ENCODE measurements around the gene SEPTIN5.
"Not testable (repeated sequence)": the region's sequence is repeated elsewhere in the genome, so short reads cannot be mapped to it uniquely, and the experiment has no call there.

SEPTIN5 gene

GRCh38 chr22:19720150-19720827 is 6.0 kb downstream of the SEPTIN5 start:
- DNase-seq (ENCODE audit: low read depth in 2 of 2, low spot score in 1 of 2): no peak

- no peak for DNase-seq (ENCODE audit: low read depth in 2 of 2, low spot score in 1 of 2)
These were observed 6.7 kb downstream of the SEPTIN5 start for GRCh38 chr22:19720999-19721329.

- no peak for DNase-seq (ENCODE audit: low read depth in 2 of 2, low spot score in 1 of 2)
These were observed 7.3 kb downstream of the SEPTIN5 start for GRCh38 chr22:19721330-19722177.

DNA sequence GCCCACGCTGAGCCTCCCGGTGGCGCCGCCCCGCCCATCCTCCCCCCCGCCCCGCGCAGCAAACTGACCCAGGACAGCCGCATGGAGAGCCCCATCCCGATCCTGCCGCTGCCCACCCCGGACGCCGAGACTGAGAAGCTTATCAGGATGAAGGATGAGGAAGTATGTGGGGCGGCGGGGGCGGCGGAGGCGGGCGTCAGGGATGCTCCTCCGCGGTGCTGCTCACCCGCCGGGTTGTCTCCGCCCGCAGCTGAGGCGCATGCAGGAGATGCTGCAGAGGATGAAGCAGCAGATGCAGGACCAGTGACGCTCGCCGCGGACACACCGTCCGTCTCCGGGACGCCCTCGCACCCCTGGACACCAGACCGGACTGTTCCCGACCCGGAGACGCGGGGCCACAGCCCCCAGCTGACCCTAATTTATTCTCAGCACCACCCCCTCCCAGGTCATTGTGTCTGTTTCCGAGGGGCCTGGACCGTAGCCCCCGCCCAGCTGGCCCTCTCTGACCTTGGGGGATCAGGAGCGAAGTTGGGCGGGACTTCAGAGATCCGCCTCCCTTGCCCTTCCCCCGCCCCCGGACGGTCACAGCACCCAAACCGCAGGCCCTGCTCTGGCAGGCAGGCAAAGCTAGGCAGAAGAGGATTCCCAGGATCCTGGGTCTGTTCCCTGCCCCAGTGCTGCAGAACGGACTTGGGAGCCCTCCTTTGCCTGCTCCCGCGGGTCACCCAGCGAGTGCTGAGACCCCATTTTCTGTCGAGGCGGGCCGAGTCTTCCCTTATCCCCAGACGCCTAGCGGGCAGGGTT is 8.1 kb downstream of the SEPTIN5 start:
- no peak for DNase-seq (ENCODE audit: low read depth in 2 of 2, low spot score in 1 of 2)

GRCh38 chr22:19722982-19723231 is 8.6 kb downstream of the SEPTIN5 start:
- DNase-seq (ENCODE audit: low read depth in 2 of 2, low spot score in 1 of 2): no peak

- DNase-seq (ENCODE audit: low read depth in 2 of 2, low spot score in 1 of 2): no peak
These were observed 9.1 kb downstream of the SEPTIN5 start, which contains the start of gene GP1BB for GRCh38 chr22:19723232-19723982. Gene GP1BB (plus strand): TSS chr22:19723539. CDS start chr22:19723570, 31 bp downstream.

DNA sequence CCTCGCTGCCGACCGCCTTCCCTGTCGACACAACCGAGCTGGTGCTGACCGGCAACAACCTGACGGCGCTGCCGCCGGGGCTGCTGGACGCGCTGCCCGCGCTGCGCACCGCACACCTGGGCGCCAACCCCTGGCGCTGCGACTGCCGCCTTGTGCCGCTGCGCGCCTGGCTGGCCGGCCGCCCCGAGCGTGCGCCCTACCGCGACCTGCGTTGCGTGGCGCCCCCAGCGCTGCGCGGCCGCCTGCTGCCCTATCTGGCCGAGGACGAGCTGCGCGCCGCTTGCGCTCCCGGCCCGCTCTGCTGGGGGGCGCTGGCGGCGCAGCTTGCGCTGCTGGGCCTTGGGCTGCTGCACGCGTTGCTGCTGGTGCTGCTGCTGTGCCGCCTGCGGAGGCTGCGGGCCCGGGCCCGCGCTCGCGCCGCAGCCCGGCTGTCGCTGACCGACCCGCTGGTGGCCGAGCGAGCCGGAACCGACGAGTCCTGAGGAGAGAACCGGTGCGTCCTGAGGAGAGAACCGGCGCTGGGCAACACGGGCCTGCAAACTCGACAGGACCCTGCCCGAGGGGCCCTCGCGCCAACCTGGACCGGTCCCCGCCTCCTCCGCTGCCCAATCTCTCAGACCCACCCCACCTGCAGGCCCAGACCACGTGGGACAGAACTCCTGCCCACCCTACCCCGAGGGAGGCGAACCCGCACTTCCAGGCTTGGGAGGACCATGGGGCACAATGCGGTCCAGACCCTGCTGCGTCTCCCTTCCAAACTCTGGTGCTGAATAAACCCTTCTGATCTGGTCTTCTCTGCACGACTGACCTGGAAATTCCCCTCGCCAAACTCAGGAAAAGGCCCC is 9.9 kb downstream of the SEPTIN5 start:
- DNase-seq (ENCODE audit: low read depth in 2 of 2, low spot score in 1 of 2): no peak

DNA sequence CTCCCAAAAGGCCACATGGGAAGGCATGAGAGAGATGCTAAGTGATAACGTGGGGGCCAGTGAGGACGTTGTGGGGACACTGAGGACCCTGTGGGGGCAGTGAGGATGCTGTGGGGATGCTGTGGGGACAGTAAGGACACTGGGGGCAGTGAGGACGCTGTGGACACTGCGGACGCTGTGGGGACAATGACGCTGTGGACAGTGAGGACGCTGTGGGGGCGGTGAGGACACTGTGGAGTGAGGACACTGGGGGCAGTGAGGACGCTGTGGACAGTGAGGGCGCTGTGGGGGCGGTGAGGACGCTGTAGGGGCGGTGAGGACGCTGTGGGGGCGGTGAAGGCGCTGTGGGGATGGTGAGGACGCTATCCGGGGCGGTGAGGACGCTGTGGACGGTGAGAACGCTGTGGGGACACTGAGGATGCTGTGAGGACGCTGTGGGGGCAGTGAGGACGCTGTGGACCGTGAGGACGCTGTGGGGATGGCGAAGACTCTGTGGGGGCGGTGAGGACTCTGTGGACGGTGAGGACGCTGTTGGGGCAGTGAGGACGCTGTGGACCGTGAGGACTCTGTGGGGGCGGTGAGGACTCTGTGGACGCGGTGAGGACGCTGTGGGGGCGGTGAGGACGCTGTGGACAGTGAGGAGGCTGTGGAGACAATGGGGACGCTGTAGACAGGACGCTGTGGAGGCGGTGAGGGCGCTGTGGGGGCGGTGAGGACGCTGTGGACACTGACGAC is 10.8 kb downstream of the SEPTIN5 start:
- no peak for DNase-seq (ENCODE audit: low read depth in 2 of 2, low spot score in 1 of 2)

DNA sequence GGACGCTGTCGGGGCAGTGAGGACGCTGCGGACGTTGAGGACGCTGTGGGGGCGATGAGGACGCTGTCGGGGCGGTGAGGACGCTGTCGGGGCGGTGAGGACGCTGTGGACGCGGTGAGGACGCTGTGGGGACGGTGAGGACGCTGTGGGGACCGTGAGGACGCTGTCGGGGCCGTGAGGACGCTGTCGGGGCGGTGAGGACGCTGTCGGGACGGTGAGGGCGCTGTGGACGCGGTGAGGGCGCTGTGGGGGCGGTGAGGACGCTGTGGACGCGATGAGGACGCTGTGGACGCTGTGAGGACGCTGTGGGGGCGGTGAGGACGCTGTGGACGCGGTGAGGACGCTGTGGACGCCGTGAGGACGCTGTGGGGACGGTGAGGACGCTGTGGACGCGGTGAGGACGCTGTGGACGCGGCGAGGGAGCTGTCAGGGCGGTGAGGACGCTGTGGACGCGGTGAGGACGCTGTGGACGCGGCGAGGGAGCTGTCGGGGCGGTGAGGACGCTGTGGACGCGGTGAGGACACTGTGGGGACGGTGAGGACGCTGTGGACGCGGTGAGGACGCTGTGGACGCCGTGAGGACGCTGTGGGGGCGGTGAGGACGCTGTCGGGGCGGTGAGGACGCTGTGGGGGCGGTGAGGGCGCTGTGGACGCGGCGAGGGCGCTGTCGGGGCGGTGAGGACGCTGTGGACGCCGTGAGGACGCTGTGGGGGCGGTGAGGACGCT is 11.9 kb downstream of the SEPTIN5 start:
- not testable (repeated sequence) for DNase-seq (ENCODE audit: low read depth in 2 of 2, low spot score in 1 of 2)

- DNase-seq (ENCODE audit: low read depth in 2 of 2, low spot score in 1 of 2): no peak
These were observed 13.2 kb downstream of the SEPTIN5 start for GRCh38 chr22:19727310-19728150.

- DNase-seq (ENCODE audit: low read depth in 2 of 2, low spot score in 1 of 2): no peak
These were observed 14.0 kb downstream of the SEPTIN5 start for GRCh38 chr22:19728271-19728670.

DNA sequence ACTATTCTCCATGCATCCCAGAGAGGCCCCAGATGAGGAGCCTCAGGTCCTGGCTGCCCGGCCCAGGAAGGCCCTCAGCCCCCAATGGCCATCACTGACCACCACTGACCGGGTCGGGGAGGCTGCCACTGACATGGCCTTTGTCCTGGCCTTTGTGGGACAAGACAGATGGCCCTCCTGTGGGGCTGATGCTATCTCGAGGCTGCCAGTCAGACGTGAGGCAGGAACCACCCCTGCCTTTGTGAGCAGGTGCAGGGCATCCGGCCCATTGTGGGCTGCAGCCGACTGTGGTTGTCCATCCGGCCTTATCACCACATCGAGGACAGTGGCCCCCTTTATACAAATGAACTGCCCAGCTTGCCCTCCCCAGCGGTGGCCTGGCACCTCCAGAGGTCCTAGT is 14.5 kb downstream of the SEPTIN5 start:
- DNase-seq (ENCODE audit: low read depth in 2 of 2, low spot score in 1 of 2): no peak

DNA sequence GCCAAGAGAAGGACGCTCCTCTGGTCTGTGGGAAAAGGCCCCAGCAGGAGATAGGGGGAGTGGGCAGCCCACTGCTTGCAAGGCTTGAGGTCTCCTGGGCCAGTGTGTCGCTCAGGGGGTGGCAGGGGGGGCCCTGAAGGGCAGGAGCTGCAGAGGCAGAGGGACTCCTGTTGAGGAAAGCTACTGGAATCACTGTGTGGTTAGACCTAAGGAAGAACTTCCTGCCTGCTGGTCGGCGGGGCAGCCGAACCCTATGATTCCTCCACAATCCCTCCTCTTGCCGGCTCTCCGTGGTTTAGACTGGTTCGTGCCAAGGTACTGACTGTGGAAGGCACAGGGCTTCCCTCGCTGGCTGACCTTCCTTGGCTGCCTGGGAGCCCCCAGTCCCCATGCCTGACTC is 15.2 kb downstream of the SEPTIN5 start:
- no peak for DNase-seq (ENCODE audit: low read depth in 2 of 2, low spot score in 1 of 2)

DNA sequence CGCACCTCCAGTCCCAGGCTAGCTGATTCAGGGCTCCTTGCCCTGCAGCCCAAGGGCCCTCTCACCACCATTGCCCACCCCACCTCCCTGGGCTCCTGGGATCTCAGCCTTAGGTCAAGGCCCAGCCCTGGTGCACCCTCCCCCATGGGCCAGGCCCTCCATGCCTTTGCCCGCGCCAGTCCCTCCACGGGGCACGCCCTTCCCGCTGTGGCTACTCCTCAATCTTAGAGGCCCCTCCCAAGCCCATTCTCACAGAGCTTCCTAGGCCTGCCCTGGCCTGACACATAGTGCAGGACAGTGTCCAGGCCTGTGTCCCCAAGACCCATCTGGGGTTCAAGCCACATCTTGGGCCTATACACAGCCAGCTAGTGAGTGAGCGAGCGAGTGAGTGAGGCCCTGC is 15.9 kb downstream of the SEPTIN5 start:
- no peak for DNase-seq (ENCODE audit: low read depth in 2 of 2, low spot score in 1 of 2)

DNA sequence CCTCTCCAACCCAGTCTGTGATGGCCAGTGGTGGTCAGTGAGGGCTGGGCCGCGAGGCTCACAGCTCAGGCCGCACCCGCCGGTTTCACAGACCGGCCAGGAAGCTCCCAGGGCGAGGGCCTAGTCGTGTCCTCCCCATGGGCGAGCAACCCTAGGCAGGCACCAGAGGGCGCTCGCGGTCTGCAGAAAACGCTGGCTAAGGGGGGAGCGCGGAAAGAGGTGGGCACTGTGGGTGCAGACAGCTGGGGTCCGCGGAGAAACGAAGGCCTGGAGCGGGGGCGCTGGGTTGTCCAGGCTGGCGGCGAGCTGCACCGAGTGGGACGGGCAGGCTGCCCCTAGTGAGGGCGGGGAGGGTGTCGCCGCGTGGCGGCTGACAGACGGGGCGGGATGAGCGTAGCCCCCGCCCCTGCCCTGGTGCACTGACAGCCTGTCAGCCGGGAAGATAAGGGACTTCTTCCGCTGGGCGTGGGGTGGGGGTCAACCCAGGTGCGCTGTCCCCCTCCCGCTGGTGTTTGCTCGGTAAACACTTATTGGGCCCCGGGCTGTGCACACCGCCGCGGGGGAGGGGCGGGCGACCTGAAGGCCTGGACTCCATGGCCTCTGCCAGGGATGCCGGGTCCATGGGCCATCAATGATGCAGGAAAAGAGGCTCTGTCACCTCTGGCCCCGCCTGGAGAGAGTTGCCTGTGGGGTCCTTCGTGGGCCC is 16.5 kb downstream of the SEPTIN5 start:
- DNase-seq (ENCODE audit: low read depth in 2 of 2, low spot score in 1 of 2): peak; percentile 76 to 77

DNA sequence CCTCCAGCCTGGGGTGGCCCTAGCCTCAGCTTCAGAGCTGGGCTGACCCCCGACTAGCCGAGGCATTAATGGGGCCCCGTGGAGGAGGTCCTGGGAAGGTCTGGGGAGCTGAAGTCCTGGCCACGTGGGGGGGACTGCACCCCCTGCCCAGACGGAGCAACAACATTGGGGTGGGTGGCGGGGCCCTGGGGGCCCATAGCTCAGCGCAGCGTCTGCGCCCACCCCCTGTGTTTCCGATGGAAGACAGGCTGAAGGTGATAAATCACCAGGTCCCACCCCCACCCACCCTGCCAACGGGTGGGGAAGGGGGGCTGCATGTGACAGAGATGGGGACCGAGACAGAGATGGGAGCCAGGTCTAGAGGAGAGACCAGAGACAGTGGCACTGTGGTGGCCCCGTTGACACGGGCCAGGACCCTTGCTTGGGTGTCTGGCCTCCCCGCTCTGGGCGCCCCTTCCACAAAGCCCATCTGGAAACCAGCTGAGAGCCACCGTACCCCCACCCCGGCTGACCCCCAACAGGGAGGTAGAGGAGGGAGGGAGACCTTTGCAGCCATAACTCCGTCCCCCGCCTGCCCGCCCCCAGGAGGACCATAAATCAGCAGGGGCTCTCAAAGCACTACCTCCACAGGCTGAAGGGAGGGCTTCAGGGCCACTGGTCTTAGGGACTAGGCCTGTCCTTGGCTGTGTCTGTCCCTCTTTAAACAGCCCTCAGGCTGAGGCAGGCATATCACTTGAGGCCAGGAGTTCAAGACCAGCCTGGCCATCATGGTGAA is 17.2 kb downstream of the SEPTIN5 start:
- no peak for DNase-seq (ENCODE audit: low read depth in 2 of 2, low spot score in 1 of 2)
